ENCODE data around the gene ANXA6.

Gene ANXA6

GRCh38 chr5:151139015-151139414, 18.6 kb downstream of the ANXA6 start:
- no peak overlapping the region for H3K4me3 ChIP-seq (replicated peaks; ENCODE audit: low read depth, low read length)
- no peak for TF ChIP-seq CTCF (IDR thresholded peaks at IDR 0.05; ENCODE audit: low read length, missing control alignments)
- DNase-seq (ENCODE audit: low read depth): no peak

GRCh38 chr5:151138114-151138513, 19.5 kb downstream of the ANXA6 start:
- TF ChIP-seq CTCF (IDR thresholded peaks at IDR 0.05; ENCODE audit: low read length, missing control alignments): no peak
- no peak for DNase-seq (ENCODE audit: low read depth)
- H3K4me3 ChIP-seq (replicated peaks; ENCODE audit: low read depth, low read length): no peak overlapping the region

GRCh38 chr5:151137067-151137825, 20.3 kb downstream of the ANXA6 start:
- no peak for TF ChIP-seq CTCF (IDR thresholded peaks at IDR 0.05; ENCODE audit: low read length, missing control alignments)
- no peak overlapping the region for H3K4me3 ChIP-seq (replicated peaks; ENCODE audit: low read depth, low read length)
- DNase-seq (ENCODE audit: low read depth): no peak

GRCh38 chr5:151134228-151134627, 23.4 kb downstream of the ANXA6 start:
- no peak for DNase-seq (ENCODE audit: low read depth)
- H3K4me3 ChIP-seq (replicated peaks; ENCODE audit: low read depth, low read length): no peak overlapping the region
- TF ChIP-seq CTCF (IDR thresholded peaks at IDR 0.05; ENCODE audit: low read length, missing control alignments): no peak

GRCh38 chr5:151132963-151133362, 24.6 kb downstream of the ANXA6 start:
- no peak for DNase-seq (ENCODE audit: low read depth)
- H3K4me3 ChIP-seq (replicated peaks; ENCODE audit: low read depth, low read length): no peak overlapping the region
- no peak for TF ChIP-seq CTCF (IDR thresholded peaks at IDR 0.05; ENCODE audit: low read length, missing control alignments)

- H3K4me3 ChIP-seq (replicated peaks; ENCODE audit: low read depth, low read length): no peak overlapping the region
- no peak for DNase-seq (ENCODE audit: low read depth)
- no peak for TF ChIP-seq CTCF (IDR thresholded peaks at IDR 0.05; ENCODE audit: low read length, missing control alignments)
Measured at GRCh38 chr5:151130922-151131891, 26.4 kb downstream of the ANXA6 start.
